Jurkat, Clone E6-1 (cell line): Measurements from ENCODE around the gene AKT1.
"Not testable (repeated sequence)": the region's sequence is repeated elsewhere in the genome, so short reads cannot be mapped to it uniquely, and the experiment has no call there.

Experiments used
- DNase-seq: peaks from one replicate; pipeline ENCODE4 v3.0.0-alpha.2; 2011; ENCODE audit warnings: low read depth, low spot score
- H3K4me3 ChIP-seq: 2 replicates; pipeline ENCODE4 v1.5.1; 2011; ENCODE audit warnings: mild to moderate bottlenecking, low read length, control low read depth, moderate library complexity

Gene AKT1

GRCh38 chr14:104732931-104733681 is 62.4 kb downstream of the AKT1 start:
- no peak overlapping the region for H3K4me3 ChIP-seq
- DNase-seq, result no peak

GRCh38 chr14:104732355-104732804 is 63.2 kb downstream of the AKT1 start:
- no peak for DNase-seq
- no peak overlapping the region for H3K4me3 ChIP-seq

GRCh38 chr14:104731320-104732294 is 63.9 kb downstream of the AKT1 start:
- DNase-seq, result no peak

GRCh38 chr14:104730487-104730886 is 65.1 kb downstream of the AKT1 start:
- H3K4me3 ChIP-seq, result no peak overlapping the region
- no peak for DNase-seq

More at GRCh38 chr14:104731320-104732294, 63.9 kb downstream of the AKT1 start:
- H3K4me3 ChIP-seq, result no peak overlapping the region

DNA sequence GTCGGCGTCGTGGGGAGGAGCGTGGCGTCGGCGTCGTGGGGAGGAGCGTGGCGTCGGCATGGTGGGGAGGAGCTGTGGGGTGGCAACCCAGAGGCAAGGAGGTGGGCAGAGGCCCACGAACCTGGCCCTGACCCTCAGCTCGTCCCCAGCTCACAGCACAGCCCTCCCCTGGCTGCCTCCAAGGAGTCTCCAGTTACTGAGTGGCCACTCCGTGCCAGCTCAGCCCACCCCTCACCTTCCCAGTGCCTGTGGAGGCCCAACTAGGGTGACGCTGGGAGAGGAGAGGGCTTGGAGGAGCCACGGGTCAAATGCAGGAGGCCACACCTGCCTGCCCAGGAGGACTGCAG is 65.7 kb downstream of the AKT1 start:
- H3K4me3 ChIP-seq, result no peak overlapping the region

GRCh38 chr14:104729176-104729834 is 66.2 kb downstream of the AKT1 start:
- H3K4me3 ChIP-seq, DNase-seq: not testable (repeated sequence)

More for the DNA sequence above, 65.7 kb downstream of the AKT1 start:
- DNase-seq, result no peak

GRCh38 chr14:104728631-104729030 is 66.9 kb downstream of the AKT1 start:
- no peak overlapping the region for H3K4me3 ChIP-seq

DNA sequence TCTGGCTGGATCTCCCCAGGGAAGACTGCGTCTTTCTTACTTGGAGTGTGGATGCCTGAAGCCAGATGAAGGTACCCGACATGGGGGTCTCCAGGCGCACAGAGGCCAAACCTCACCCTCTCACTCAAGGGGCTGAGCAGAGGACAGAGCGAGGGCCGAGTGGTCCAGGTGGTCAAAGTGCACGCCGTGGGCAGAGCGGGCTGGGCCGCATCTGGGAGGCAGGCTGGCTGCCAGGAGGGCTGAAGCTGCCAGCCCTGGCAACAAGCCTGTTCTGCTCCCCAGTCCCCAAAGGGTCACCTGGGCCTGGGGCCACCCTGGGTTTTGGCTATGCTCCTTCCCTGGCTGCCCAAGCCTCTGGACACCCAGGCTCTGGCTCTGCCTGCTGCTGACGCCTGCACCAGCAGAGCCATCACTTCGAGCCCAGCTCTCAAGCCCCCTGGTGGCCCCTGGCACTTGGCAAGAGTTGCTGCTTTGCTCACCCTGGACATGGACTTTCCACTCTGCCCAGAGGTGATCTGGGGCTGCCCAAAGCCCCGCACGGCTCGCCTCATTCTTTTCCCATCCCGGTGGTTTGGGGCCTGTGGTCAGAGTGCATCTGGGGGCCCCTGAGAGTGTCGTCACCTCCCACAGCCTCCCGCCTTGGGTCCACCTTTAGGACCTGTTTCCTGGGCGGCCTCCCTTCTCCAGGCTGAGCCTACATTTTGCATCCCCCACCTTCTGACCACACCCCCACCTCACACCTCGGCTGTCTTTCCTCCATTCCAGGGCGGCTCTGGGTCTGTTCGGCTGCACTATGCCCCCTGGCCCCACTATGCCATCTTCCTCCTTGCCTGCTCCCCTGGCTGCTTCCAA is 68.7 kb downstream of the AKT1 start:
- no peak overlapping the region for H3K4me3 ChIP-seq
- no peak for DNase-seq

More at GRCh38 chr14:104728631-104729030, 66.9 kb downstream of the AKT1 start:
- no peak for DNase-seq

- H3K4me3 ChIP-seq, result no peak overlapping the region
Observed at GRCh38 chr14:104725772-104726548, 69.6 kb downstream of the AKT1 start.

DNA sequence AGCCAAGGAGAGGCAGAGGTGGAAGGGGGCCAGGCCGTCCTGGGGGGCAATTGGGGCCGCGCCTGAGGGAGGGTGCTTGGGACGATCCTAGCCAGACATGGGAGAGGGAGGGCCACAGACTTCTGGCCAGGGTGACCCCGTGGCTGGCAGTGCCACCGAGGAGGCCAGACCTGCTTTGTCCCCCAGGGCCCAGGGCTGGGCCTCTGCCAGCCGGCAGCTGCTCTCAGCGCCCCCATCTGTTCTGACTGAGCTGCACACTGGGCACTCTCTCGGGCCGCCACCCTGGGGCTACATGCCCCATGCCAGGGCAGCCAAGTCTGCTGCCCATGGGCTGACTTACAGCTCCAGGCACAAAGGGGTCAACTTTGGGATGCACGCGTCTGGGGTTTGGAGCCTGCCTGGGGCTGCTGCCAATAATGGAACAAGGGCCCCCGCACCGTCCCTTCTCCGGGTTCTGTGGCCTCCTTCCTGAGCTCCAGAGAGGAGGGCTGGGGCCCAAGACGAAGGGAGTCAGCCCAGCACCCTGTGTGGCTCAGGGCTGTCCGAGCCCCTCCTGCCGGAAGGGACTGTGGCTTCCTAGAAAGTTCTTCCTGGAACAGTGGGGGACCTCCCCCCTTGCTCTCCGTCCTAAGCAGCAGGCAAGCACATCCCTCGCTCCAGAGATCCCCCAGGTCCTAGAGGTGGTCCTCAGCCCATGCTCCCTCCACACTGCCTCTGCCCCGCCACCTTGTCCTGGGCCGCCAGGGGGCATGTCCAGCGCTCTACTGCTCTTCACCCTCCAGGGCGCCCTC is 70.4 kb downstream of the AKT1 start:
- no peak for DNase-seq
- H3K4me3 ChIP-seq, result no peak overlapping the region

More at GRCh38 chr14:104725772-104726548, 69.6 kb downstream of the AKT1 start:
- DNase-seq, result no peak

- peak overlapping the region; percentile 63 for H3K4me3 ChIP-seq
- no peak for DNase-seq
Observed at GRCh38 chr14:104724407-104724980, 71.1 kb downstream of the AKT1 start.

DNA sequence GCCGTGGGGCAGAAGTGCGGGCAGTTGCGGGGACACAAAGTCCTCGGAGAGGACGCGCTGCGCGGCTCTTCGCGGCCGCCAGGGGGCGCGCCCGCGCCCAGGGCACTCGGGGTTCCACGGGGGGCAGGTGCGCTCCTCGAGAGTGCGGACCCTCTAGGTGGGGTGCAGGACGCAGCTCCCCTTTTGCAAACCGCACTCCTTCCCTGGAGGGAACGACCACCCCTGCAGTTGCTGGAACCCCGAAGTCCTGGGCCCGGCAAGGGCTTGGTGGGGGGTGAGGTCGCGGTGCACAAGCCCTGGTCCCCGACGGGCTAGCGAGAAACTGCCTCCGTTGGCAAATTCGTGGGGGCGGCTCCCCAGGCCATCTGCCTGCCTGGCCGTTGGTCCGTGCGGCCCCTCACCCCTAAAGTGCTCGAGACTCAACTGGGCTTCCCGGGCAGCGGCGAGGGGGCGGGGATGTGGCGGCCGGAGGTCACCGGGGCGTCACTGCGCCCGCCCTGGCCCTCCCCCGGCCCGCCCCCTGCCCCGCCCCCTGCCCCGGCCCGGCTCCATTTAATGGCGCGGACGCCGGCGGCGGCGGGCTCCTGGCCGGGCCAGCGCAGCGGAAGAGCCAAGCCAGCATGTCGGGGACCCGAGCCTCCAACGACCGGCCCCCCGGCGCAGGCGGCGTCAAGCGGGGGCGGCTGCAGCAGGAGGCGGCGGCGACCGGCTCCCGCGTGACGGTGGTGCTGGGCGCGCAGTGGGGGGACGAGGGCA is 71.7 kb downstream of the AKT1 start, which contains the start of gene ADSS1:
ADSS1 (plus strand) TSS at position 579 of the 756 bp plus-strand sequence; CDS start at position 621, 42 bp downstream.
- DNase-seq, result peak; percentile 11

DNA sequence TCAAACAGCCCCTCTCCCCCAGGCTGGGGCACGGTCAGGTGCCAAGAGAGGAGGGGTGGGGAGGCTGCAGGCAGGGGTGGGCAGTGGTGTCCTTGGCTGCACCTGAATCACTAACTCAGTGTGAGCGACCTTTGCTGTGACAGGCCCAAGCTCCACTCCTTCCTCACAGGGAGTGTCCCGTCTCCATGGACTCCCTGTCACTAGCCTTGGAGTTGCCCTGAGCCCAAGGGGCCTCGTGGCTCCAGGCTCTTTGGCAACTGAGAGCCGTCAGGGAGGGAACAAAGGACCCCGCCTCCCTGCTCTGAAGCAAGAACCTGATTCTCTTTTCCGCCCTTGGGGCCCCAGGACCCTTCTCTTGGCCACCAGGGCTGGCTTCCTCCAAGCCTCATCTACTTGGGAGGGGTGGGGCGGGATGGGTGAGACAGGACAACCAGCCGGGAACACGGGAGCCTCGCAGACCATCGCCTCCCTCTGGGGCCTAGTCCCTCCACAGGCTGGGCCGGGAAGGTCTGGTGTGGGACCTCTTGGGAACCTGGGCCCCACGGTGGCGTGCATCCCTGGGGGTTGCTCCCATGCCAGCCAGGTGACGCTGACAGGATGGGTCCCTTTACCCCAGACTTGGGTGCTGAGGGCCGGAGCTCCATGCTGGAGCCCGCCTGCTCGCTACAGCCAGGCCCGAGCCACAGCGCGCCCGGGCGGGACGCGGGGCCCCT is 72.5 kb downstream of the AKT1 start:
- H3K4me3 ChIP-seq, result no peak overlapping the region; the same call in 1 of the 2 replicates
- DNase-seq, result no peak

More for the DNA sequence above, 71.7 kb downstream of the AKT1 start, which contains the start of gene ADSS1:
- peak within 1 kb of the TSS; percentile 63 for H3K4me3 ChIP-seq

DNA sequence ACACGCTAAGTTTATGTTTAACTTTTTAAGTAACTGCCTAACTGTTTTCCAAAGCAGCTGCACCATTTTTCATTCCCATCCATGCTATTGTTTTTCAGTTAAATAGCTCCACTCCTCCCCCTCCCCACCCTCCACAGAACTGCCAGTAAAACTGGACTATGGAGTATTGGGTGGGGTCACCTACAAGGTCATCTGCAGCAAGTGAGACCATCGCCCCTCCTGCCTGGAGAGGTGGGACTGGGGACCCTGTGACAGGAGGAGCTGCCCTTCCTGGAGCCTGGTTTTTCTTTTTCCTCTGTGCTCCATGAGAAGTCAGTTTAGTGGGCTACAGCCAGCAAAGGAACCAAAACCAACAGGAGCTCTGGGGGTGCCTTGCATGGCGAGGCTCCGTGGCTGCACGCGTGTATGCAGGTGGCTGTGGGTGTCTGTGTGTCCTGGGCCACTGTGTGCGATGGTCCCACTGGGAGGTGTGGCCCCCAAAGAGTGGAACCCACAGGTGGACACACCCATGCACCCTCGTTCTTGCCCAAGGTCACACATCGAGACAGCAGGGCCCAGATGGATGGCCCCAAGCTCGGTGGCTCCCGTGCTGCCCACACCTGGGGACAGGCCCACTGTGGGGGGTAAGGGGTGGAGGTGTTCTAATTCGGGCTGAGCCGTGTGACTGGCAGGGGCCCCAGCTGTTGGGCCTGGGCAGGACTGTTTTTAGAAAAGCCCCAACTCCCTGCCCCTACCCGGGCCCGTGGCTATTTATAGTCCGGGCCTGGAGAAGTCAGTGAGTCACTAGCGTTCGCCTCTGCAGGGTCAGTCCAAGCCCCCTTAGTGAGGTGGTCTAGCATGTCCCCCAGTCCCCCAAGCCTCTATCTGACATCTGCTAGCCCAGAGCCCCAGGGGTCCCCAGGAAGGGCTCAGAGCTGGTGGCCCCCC is 73.8 kb downstream of the AKT1 start:
- no peak for DNase-seq
- no peak overlapping the region for H3K4me3 ChIP-seq
